GM19099 (cell line): ENCODE data around the gene ACVR1C.

Source experiments
- POLR2A ChIP-seq: IDR thresholded peaks from 3 replicates; pipeline ENCODE4 v1.6.1; 2011; ENCODE audit warnings: low read depth; ENCODE audit not compliant: insufficient read length; ENCODE audit errors: extremely low read depth

Gene ACVR1C

GRCh38 chr2:157628477-157629415 is at the start of gene ACVR1C:
Gene ACVR1C, minus strand, starts transcription at chr2:157628864. Its CDS starts 220 bp downstream, at chr2:157628644.
- no peak for TF ChIP-seq POLR2A

- no peak for TF ChIP-seq POLR2A
Observed at GRCh38 chr2:157677941-157678340, 49.3 kb upstream of the ACVR1C start.

GRCh38 chr2:157672129-157672528 is 43.5 kb upstream of the ACVR1C start:
- TF ChIP-seq POLR2A: no peak

- TF ChIP-seq POLR2A: no peak
Observed at GRCh38 chr2:157662401-157662800, 33.7 kb upstream of the ACVR1C start.

GRCh38 chr2:157661776-157662175 is 33.1 kb upstream of the ACVR1C start:
- TF ChIP-seq POLR2A: no peak

- no peak for TF ChIP-seq POLR2A
Observed at GRCh38 chr2:157657858-157658257, 29.2 kb upstream of the ACVR1C start.

- no peak for TF ChIP-seq POLR2A
Observed at GRCh38 chr2:157657101-157657500, 28.4 kb upstream of the ACVR1C start.

GRCh38 chr2:157644776-157645175 is 16.1 kb upstream of the ACVR1C start:
- TF ChIP-seq POLR2A: no peak

- no peak for TF ChIP-seq POLR2A
Observed at GRCh38 chr2:157631861-157632260, 3.2 kb upstream of the ACVR1C start.

GRCh38 chr2:157627594-157628476 is 829 bp downstream of the ACVR1C start:
- TF ChIP-seq POLR2A: no peak

- no peak for TF ChIP-seq POLR2A
Observed at GRCh38 chr2:157625296-157625695, 3.4 kb downstream of the ACVR1C start.

- TF ChIP-seq POLR2A: no peak
Observed at GRCh38 chr2:157620956-157621355, 7.7 kb downstream of the ACVR1C start.

- TF ChIP-seq POLR2A: no peak
Observed at GRCh38 chr2:157611726-157612125, 16.9 kb downstream of the ACVR1C start.

- no peak for TF ChIP-seq POLR2A
Observed at GRCh38 chr2:157611110-157611509, 17.6 kb downstream of the ACVR1C start.

- TF ChIP-seq POLR2A: no peak
Observed at GRCh38 chr2:157606534-157606933, 22.1 kb downstream of the ACVR1C start.

- no peak for TF ChIP-seq POLR2A
Observed at GRCh38 chr2:157603198-157603597, 25.5 kb downstream of the ACVR1C start.

- no peak for TF ChIP-seq POLR2A
Observed at GRCh38 chr2:157601807-157602206, 26.9 kb downstream of the ACVR1C start.
